HG03521 (cell line): ENCODE results near the gene ASPDH.

ENCODE experiments used
- ATAC-seq: cut with Tn5 transposase; IDR thresholded peaks from one replicate; pipeline ENCODE4 v1.9.1; 2021; ENCODE audit warnings: mild to moderate bottlenecking, moderate library complexity; ENCODE audit not compliant: unreplicated experiment

ASPDH gene

GRCh38 chr19:50516456-50516855 lies 2.7 kb upstream of the ASPDH start:
- ATAC-seq = no peak

GRCh38 chr19:50515168-50515561 lies 1.5 kb upstream of the ASPDH start:
- no peak for ATAC-seq

- ATAC-seq = no peak
Measured at GRCh38 chr19:50514346-50515167, 844 bp upstream of the ASPDH start.

GRCh38 chr19:50512999-50513745 lies 541 bp downstream of the ASPDH start:
- no peak for ATAC-seq

- ATAC-seq = no peak
Measured at GRCh38 chr19:50512112-50512998, 1.4 kb downstream of the ASPDH start.

- ATAC-seq = peak; percentile 87
Measured at GRCh38 chr19:50511069-50511822, 2.5 kb downstream of the ASPDH start, which contains the start of gene JOSD2. Gene JOSD2 (minus strand): TSS chr19:50511191. CDS start chr19:50510431, 760 bp downstream.

GRCh38 chr19:50510700-50511068 lies 3.0 kb downstream of the ASPDH start:
- no peak for ATAC-seq

GRCh38 chr19:50510121-50510670 lies 3.5 kb downstream of the ASPDH start:
- ATAC-seq = no peak

GRCh38 chr19:50509366-50509765 lies 4.3 kb downstream of the ASPDH start:
- no peak for ATAC-seq

- no peak for ATAC-seq
Measured at GRCh38 chr19:50508843-50509190, 4.9 kb downstream of the ASPDH start.

- ATAC-seq = no peak
Measured at GRCh38 chr19:50507376-50507775, 6.3 kb downstream of the ASPDH start.

- no peak for ATAC-seq
Measured at GRCh38 chr19:50506700-50507099, 7.0 kb downstream of the ASPDH start.

GRCh38 chr19:50505856-50506611 lies 7.7 kb downstream of the ASPDH start:
- ATAC-seq = no peak

GRCh38 chr19:50501568-50502475 lies 11.9 kb downstream of the ASPDH start:
- ATAC-seq = no peak

GRCh38 chr19:50501186-50501567 lies 12.5 kb downstream of the ASPDH start:
- ATAC-seq = no peak

- ATAC-seq = no peak
Measured at GRCh38 chr19:50500753-50501151, 13.0 kb downstream of the ASPDH start.

GRCh38 chr19:50500060-50500752 lies 13.5 kb downstream of the ASPDH start:
- ATAC-seq = no peak
